GM19455 (cell line): ENCODE measurements around the gene TCF23.

Experiments
- ATAC-seq: cut with Tn5 transposase; IDR thresholded peaks from one replicate; pipeline ENCODE4 v1.9.1; 2021; ENCODE audit not compliant: unreplicated experiment

The TCF23 gene

GRCh38 chr2:27128668-27129571 is 19.9 kb upstream of the TCF23 start:
- no peak for ATAC-seq

GRCh38 chr2:27130396-27130795 is 18.4 kb upstream of the TCF23 start:
- no peak for ATAC-seq

GRCh38 chr2:27131429-27131828 is 17.4 kb upstream of the TCF23 start:
- no peak for ATAC-seq

- ATAC-seq = no peak
Measured at GRCh38 chr2:27133195-27133875, 15.5 kb upstream of the TCF23 start.

GRCh38 chr2:27133905-27134780 is 14.7 kb upstream of the TCF23 start, which contains the start of gene PREB:
TSS of gene PREB (minus strand) at chr2:27134636. CDS start at chr2:27134421, 215 bp downstream.
- ATAC-seq = peak; percentile 82

GRCh38 chr2:27134781-27135477 is 13.9 kb upstream of the TCF23 start:
- no peak for ATAC-seq

GRCh38 chr2:27135478-27135955 is 13.3 kb upstream of the TCF23 start:
- ATAC-seq = no peak

GRCh38 chr2:27136751-27137150 is 12.1 kb upstream of the TCF23 start:
- ATAC-seq = no peak

- no peak for ATAC-seq
Measured at GRCh38 chr2:27137322-27137935, 11.4 kb upstream of the TCF23 start.

GRCh38 chr2:27138111-27138510 is 10.7 kb upstream of the TCF23 start:
- ATAC-seq = no peak

GRCh38 chr2:27139310-27139709 is 9.5 kb upstream of the TCF23 start, which contains the start of gene PRR30:
TSS of gene PRR30 (minus strand) at chr2:27139410. CDS start at chr2:27138329, 1,081 bp downstream.
- ATAC-seq = no peak

GRCh38 chr2:27143285-27143684 is 5.5 kb upstream of the TCF23 start:
- no peak for ATAC-seq

GRCh38 chr2:27145682-27146081 is 3.1 kb upstream of the TCF23 start:
- no peak for ATAC-seq

- ATAC-seq = no peak
Measured at GRCh38 chr2:27147935-27148334, 869 bp upstream of the TCF23 start.

- ATAC-seq = no peak
Measured at GRCh38 chr2:27149570-27150405, 984 bp downstream of the TCF23 start.

- no peak for ATAC-seq
Measured at GRCh38 chr2:27150639-27151230, 1.9 kb downstream of the TCF23 start.

- ATAC-seq = no peak
Measured at GRCh38 chr2:27152102-27152795, 3.4 kb downstream of the TCF23 start.
